ENCODE results near the gene IQSEC2. TPM values are rescaled to one million over a fixed set of nuclear protein-coding genes. Genes with fewer than 3 reads are reported as not detected.

The IQSEC2 gene
- total RNA-seq, 1 donor: 3.6 TPM

GRCh38 chrX:53321230-53321942, 40.0 kb upstream of the IQSEC2 start:
- TF ChIP-seq, protein P1, sequence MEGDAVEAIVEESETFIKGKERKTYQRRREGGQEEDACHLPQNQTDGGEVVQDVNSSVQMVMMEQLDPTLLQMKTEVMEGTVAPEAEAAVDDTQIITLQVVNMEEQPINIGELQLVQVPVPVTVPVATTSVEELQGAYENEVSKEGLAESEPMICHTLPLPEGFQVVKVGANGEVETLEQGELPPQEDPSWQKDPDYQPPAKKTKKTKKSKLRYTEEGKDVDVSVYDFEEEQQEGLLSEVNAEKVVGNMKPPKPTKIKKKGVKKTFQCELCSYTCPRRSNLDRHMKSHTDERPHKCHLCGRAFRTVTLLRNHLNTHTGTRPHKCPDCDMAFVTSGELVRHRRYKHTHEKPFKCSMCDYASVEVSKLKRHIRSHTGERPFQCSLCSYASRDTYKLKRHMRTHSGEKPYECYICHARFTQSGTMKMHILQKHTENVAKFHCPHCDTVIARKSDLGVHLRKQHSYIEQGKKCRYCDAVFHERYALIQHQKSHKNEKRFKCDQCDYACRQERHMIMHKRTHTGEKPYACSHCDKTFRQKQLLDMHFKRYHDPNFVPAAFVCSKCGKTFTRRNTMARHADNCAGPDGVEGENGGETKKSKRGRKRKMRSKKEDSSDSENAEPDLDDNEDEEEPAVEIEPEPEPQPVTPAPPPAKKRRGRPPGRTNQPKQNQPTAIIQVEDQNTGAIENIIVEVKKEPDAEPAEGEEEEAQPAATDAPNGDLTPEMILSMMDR (IDR thresholded peaks at IDR 0.05; ENCODE audit: insufficient read depth, low read length): no peak
- DNase-seq (ENCODE audit: low read depth): no peak
- H3K4me3 ChIP-seq (ENCODE audit: low read depth, low read length): peak overlapping the region; percentile 70

DNA sequence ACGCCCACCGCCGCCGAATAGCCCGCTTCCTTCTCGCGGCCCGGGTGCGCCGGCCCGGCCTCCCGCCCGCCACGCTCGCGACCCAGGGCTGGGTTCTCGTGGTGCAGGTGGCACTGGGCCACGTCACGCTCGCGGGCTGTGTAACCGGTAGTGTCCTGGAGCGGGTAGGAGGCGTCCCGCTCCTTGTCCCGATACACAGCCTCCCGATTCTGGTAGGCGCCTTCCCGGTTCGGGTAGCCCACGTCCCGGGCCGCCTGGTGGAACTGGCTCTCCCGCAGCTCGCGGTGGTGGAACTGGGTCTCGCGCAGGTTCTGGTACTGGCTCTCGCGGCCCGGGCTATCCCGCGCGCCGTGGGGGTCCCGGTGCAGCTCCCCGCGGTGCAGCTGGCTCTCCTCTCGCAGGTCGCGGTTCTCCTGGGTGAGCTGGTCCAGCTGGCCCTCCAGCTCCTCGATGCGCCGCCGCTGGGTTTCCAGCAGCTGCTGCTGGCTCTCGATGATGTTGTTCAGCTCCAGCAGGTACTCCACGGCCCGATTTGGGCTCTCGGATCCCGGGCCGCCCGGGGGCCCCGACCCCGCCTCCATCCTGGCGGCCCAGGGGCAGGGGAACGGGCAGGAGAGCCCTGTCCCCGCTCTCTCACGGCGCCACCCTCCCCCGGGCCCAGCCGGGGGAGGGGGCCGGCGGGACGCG, 39.3 kb upstream of the IQSEC2 start:
- peak overlapping the region; percentile 70 for H3K4me3 ChIP-seq (ENCODE audit: low read depth, low read length)
- TF ChIP-seq, protein P1 (IDR thresholded peaks at IDR 0.05; ENCODE audit: insufficient read depth, low read length): no peak
- DNase-seq (ENCODE audit: low read depth): no peak

DNA sequence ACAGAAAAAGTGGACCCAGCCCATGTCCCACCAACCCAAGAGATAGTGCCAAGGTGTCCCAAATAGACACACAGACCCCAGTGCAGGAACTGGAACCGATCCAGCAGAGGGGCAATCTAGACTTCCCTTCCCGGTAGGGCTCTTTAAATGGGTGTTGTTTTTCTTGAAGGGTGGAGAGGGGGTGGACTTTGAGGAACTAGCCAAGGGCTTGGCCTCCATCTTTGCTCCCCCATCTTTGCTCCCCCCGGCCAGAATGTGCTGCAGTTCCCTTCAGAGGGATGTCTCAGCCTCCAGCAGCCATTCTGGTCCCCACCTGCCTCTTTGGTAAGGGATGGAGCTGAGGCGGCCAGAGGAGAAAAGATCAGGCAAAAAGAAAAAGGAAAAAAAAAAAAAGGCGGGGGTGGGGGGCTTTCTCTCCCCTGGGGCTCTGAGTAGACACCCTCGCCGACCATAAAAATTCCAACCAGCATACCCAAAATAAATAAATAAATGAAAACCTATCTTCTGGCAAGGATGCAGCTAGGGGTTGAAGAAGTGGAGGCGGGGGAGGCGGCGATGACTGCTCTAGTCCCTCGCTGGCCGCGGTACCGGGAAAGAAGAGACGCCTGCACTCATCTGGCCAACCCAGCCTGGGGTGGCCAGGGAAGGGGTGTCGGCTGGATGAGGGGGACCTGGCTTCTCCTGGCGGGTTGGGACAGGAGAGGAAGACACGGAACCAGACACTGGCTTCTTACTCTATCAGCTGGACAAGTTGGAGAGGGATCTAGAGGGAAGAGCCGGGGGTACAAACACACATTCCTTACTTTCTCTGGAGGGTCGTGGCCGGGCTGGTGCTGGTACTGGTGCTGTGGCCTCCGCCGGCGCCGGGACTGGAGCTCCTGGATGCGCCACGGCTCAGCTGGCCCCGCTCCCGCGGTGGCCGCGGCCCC, 38.5 kb upstream of the IQSEC2 start:
- H3K4me3 ChIP-seq (ENCODE audit: low read depth, low read length): peak overlapping the region; percentile 70
- DNase-seq (ENCODE audit: low read depth): no peak
- TF ChIP-seq, protein P1 (IDR thresholded peaks at IDR 0.05; ENCODE audit: insufficient read depth, low read length): no peak

DNA sequence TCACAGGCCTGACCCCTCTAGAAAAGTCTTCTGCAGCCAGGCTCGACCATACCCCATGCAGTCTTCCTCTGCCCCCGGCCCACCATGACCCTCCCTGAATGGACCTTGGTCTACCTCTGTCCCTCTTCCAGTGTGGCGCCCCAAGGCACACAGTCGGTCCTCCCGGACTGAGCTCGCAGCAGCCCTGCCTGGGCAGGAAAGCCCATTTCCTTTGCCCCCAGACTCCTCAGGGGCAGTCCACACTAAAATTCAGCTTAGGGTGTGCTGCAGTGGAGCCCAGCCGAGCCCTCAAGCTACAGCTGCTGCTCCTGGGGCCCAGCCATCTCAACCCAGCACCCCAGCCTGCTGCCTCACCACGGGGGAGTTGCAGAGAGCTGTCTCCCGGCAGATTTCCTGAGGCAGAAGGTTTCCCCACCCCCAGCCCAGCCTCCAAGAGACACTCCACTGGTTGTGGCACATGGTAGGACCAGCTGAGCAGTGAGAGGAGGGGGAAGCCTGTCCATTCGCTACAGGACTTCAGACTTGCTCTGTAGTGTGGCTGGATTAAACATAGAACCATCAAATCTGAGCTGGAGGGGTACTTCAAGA, 37.5 kb upstream of the IQSEC2 start:
- peak overlapping the region; percentile 70 for H3K4me3 ChIP-seq (ENCODE audit: low read depth, low read length)
- TF ChIP-seq, protein P1 (IDR thresholded peaks at IDR 0.05; ENCODE audit: insufficient read depth, low read length): no peak
- no peak for DNase-seq (ENCODE audit: low read depth)

- DNase-seq (ENCODE audit: low read depth): peak; percentile 57
- TF ChIP-seq, protein P1 (IDR thresholded peaks at IDR 0.05; ENCODE audit: insufficient read depth, low read length): peak; percentile 94
- no peak overlapping the region for H3K4me3 ChIP-seq (ENCODE audit: low read depth, low read length)
These were observed 36.1 kb upstream of the IQSEC2 start for GRCh38 chrX:53317365-53318069.

- TF ChIP-seq, protein P1 (IDR thresholded peaks at IDR 0.05; ENCODE audit: insufficient read depth, low read length): no peak
- no peak for DNase-seq (ENCODE audit: low read depth)
- no peak overlapping the region for H3K4me3 ChIP-seq (ENCODE audit: low read depth, low read length)
These were observed 35.5 kb upstream of the IQSEC2 start for GRCh38 chrX:53316860-53317237.

All from fibroblast of the aortic adventitia (primary cell).